HG03066 (cell line): ENCODE results near the gene OR2AG2.
"Not testable (repeated sequence)": the region's sequence is repeated elsewhere in the genome, so short reads cannot be mapped to it uniquely, and the experiment has no call there.

Experiments used
- ATAC-seq: cut with Tn5 transposase; IDR thresholded peaks from one replicate; pipeline ENCODE4 v1.9.1; 2021; ENCODE audit warnings: low read depth; ENCODE audit not compliant: unreplicated experiment

OR2AG2 gene, protein sequence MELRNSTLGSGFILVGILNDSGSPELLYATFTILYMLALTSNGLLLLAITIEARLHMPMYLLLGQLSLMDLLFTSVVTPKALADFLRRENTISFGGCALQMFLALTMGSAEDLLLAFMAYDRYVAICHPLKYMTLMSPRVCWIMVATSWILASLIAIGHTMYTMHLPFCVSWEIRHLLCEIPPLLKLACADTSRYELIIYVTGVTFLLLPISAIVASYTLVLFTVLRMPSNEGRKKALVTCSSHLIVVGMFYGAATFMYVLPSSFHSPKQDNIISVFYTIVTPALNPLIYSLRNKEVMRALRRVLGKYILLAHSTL

DNA sequence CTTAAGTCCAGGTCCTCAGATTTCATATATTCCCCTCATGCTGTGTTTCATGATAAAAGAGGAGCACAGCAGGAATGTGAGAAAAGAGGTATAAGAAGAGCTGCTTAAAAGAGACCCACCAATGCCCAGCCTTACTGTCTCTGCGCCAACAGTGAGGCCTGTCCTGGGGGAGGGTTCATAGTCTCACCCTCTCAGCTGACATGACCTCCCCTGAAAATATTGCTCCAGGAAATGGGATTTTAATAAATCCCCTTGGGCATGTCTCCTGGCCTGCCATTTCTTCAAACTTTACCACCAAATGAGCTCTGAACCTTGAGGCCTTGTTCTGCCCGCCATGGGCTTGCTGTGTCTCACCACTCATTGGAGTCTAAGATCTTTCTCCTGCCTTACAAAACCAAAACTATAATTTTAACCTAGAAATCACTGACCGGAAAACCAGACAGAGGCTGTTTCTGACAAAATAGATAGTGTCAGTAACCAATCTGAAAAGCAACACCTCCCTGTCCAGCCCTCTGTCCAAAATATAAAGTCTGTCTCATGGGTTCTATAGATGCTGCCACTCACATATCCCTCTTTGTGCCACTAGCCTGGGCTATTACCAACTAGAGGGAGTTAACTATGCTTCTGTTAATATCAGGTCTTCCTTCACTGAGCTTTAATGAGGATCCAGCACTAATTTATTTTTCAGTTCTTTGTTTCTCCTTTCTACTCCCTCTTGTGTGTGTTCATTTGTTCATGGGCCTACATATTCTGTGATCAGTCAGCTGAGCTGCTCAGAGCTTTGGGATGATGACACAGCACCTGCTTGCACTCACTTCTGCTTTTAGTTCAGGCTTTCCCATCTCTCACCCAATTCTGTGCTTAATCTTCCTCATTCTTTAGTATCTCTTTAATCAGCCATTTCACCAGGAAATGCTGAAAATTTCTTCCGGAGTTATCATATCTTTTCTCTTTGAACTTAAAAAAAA is at the start of gene OR2AG2:
TSS of gene OR2AG2 (minus strand) at position 51 of the 968 bp plus-strand sequence. CDS start 3,019 bp downstream, outside the sequence.
- peak; percentile 87 for ATAC-seq

DNA sequence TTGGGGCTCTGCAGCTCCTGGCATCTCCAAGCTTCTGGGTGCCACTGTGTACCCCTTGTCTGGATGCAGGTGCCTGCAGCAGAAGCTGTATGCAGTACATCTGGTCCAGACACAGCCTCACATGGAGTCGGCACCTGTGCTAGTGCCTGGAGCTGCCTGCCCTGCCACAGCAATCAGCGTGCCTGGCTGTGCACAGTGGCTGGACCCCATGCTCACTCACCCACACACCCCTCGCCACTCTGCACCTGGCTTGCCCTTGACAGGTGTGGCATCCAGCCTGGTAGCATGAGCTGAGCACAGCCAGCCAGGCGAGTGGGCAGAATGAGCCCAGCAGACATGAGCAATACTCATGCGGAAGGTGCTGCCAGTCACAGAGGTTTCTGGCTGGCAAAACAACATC is 47.2 kb upstream of the OR2AG2 start:
- no peak for ATAC-seq

DNA sequence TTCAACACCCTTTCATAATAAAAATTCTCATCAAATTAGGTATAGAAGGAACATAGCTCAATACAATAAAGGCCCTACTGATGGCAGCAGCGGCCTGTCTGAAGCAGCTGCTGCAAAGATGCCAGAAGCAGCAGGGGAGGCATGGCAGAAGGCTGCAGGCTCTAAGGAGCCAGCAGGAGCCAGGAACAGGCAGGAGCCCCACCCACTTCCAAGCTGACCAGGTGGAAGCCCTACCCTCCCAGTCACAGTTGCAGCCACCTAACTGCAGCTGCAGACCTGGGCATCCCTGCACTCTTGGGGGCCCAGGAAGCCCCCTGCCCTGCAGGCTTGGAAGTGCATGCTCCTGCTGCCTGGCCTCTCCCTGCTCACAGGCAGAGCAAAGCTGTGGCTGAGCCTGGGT is 45.9 kb upstream of the OR2AG2 start:
- ATAC-seq: no peak

DNA sequence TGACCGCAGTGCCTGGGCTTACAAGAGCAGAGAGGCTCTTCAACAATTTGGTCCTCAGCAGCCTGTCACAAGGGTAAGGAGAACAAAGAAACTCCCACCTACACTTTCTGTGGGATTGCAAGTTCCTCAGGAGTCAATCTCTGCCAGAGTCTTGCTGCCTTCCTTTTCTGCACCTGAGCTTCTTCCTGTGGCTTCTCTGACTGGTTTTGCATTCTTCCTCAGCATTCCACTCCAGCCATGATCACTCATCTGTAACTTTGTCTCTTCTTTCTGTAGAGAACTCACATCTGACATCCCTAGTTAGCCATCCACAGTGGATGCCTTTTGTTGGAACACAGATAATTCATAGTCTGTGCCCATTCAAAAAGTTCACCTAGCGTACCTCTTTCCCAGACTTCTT is 41.9 kb upstream of the OR2AG2 start:
- no peak for ATAC-seq

DNA sequence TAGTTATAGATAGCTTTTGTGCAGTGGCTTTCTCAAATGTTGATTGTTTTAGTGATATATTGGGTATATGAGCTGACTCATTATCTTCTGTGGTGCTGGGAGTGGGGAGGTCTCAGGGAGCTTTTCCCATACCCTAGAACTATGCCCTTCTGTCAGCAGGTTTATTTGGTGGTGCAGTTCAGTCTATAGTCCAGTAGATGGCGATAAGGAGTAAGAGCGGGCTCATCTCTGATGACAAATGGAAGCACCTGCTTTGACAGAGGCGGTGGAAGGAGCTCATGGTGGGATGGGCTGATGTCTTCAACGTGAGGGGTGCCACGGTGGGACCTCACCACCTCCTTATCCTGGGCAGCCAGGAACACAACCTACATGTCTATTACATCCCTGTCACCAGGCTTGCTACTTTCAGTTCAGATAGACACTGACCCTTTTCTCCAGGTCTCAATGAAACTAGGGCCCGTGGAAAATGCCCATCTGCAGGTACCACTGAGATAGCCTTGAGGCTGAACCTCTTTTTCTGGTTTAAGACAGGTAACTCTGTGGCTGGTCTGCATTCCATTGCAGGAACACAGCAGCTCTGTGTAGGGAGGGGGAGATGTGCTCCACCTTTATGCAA is 40.7 kb upstream of the OR2AG2 start:
- peak; percentile 87 for ATAC-seq

DNA sequence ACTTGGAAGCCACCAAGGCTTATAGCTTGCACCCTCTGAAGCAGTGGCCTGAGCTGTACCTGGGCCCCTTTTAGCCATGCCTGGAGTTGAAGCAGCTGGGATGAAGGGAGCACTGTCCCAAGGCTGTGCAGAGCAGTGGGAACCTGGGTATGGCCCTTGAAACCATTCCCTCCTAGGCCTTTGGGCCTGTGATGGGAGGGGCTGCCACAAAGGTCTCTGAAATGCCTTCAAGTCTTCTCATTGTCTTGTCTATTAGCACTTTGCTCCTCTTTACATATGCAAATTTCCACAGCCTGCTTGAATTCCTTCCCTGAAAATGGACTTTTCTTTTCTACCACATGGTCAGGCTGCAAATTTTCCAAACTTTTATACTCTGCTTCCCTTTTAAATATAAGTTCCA is 29.3 kb upstream of the OR2AG2 start:
- ATAC-seq: not testable (repeated sequence)

DNA sequence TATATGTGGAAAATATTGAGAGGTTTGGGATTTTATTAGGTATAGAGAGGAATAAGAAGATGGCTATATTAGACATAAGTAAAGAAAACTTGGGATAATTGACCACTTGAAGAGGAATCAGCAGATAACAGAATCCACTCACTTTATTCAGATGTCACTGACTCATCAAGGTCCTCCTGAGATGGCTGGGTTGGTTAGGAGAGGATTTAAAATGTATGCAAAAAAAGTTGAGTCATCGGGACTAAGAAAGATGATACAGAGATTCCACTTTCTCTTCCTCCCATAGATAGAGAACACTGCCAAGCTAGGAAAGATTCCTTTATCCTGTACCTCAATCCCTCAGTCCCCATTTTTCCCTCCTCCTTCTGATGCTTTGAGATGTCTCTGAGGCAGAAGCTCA is 27.6 kb upstream of the OR2AG2 start, which contains the start of gene OR6A2:
TSS of gene OR6A2 (minus strand) at position 288 of the 400 bp plus-strand sequence. CDS start 3,981 bp downstream, outside the sequence.
- no peak for ATAC-seq

DNA sequence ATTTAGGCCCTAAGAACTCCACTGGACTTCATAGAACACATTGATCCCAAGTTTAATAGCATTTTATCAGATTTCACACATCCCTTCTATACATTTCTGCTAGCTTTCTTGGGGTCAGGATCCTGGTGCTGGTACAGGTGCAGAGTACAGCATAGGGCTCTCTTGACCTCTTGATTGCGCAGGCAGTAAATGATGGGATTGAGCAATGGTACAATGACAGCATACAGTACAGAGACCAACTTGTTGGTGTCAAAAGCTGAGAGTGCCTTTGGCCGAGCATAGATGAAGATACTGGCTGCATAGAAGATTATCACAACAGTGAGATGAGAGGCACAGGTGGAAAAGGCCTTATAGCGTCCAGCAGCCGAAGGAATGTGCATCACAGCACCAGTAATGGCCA is 22.9 kb upstream of the OR2AG2 start:
- ATAC-seq: no peak

DNA sequence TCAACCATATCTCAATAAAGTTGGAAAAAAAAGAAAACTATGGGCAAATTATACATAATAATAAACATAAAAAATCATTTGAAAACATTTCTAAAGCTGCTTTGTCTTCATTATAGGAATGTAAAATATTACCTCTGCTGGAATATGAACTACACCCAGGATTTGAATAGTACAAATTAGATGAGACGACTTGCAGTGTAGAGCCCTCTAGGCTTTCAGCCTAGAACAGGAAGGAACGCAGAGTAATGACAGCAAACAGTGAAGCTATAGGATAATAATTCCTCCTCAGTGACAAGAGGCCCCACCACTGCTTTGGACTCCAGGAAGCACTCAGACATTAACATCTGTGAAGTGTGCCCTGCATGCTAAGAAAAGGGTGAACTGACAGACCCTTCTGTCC is 18.8 kb upstream of the OR2AG2 start:
- ATAC-seq: no peak

DNA sequence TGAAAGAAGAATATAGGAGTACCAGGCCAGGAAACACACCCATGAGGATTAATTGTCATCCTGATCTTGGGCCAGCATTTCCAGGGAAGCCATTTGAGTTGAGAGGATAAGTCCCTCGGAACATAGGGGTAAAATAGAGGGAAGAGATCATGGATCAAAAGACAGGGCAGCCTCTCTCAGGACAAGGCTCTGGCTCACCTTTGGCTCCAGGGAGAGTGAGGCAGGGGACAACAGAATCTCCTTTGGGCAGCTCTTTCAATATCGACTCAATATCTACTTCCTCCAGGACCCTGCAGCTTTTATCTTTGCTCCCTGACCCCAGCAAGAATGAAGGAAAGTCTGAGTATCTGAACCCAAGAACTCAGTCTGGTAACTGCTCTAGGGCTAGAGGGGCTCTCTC is 10.9 kb upstream of the OR2AG2 start, which contains the start of gene OR2AG1:
TSS of gene OR2AG1 (plus strand) at position 301 of the 400 bp plus-strand sequence. CDS start 2,018 bp downstream, outside the sequence.
- no peak for ATAC-seq

DNA sequence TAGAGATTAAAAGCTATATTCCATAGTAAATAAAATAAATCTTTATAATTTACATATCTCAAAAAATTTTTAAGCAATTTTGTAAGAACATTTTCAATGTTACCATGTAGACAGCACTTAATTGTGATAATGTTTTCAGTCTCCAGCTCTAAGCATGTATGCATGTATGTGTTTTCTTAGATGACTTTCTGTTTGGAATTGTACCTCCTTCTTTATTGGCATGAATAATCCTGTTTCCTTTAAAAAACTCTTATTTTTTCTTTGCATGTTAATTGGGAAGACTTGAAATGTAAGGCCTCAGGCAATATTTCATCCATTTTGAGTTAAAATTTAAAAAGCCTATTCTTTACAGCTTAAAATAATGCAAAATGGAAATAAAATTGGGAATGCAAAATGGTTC is 9.1 kb upstream of the OR2AG2 start:
- no peak for ATAC-seq

DNA sequence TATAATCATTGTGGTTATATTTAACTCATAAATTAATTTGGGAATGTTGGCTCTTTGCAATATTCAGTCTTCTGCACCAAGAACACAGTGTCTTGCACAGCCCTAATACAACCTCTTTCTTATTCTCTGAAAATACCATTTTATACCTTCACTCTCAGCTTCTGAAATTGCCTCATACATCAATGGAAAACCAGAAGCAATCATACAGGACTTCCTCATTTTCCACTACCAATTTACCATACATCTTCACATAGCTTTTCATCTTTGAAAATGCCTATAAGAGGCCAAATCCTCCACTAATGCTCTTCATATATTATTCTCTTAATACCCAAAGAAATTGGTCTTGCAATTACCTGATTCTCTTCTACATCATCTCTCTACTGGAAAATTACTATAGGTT is 6.7 kb upstream of the OR2AG2 start:
- no peak for ATAC-seq

DNA sequence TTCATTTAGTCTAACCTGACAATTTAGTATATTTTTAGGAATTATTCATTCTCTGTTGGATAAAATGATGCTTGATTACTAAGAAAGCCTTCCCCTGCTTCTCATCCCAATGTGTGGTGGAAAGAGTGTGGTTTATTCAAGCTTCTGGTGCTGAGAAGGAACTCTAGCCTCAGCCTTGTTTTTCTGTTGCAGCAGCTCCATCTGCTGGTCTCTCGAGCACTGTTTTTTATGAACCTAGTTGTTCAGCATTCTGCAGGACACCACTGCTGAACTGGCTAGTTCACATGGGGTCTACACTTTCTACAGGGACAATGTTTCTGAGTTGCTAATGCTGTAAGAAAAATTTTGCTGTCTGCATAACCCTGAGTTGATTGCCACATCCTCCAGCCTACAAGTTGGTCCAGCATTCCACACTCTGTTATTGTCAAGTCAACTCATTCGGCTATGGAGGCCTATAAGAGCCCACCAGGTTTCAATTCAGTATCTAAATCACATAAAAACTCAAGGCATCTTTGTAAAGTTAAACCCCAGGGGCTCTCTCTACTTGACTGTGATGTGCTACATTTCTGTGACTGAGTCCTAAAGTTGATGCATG is 14.3 kb downstream of the OR2AG2 start:
- ATAC-seq: no peak

DNA sequence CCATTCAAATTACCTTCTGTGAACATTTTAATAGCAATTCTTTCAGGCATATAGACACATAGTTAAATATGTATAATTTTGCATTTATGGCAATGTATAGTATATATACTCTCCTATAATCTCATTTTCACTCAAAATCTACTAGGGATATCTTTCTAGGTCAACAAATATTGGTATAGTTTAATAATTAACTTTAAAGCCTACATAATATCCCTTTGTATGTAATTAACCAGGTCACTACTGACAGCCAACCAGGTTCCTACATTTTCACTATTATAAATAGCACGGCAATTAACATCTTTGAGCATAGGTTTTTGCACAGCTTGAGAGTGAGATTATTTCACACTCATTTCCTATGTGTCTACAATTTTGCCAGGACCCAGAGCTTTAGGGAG is 15.8 kb downstream of the OR2AG2 start:
- no peak for ATAC-seq

DNA sequence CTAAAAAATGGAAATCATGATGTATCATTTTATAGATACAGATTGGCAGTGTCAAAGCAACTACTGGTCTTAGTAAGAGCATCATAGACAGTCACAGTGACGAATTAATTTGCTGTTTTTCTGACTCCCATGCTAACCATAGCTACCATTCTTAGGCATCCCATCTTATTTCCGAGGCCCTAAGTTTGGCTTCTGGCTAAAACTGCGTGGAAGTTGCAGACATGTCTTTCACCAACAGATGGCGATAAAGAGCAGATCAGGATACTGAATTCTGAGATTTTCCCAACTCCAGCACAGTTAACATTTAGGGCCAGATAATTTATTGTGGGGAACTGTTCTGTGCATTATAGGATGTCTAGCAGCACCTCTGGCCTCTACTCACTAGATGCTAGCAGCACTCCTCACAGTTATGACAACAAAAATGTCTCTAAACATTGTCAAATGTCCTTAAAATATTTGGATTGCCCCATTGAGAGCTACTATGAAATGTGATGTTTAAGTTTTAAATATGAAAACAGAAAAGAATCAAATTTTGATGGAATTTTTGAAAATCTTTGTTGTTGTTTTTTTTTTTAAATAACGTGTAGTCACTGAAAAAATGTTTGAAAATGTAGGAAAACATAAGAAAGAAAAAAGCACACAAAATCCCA is 16.3 kb downstream of the OR2AG2 start:
- ATAC-seq: no peak

DNA sequence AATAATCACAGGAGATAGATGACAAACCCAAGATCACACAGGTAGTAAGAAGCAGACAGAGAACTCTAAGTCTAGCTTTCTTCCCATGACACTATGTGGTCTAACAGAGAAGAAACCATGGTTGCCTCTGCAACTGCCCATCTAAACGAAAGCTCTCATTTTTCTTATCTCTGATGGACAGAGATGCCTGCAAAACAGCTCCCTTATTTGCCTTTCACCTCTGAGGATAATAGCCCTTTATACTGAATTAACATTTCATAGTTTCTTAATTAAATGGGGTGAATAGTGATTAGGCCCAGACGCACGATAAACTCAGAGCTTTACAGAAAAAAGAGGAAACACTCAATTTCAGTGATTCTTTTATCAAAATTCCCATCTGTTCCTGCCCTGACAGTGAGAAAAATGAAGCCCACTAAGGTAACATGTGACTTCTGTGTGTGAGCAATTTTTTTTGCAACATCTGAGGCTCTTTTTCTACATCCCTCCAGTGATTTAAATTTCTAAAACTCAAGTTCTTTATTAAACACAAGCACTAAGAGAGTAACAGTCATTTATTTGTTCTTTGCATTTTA is 24.6 kb downstream of the OR2AG2 start:
- no peak for ATAC-seq

DNA sequence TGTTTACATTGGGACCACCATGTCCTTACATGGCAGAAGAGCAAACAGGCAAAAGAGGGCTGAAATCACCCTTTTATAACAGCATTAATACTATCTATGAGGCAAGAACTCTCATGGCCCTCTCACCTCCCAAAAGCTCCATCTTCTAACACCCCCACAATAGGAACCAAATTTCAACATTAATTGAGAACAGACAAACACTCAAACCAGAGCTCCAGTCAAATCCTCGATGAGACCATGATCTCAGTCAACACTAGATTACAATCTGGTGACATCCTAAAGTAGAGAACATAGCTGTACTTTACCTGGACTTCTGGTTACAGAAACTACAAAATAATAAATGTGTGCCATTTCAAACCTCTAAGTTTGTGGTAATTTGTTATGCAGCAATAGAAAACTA is 25.1 kb downstream of the OR2AG2 start:
- peak; percentile 12 for ATAC-seq

DNA sequence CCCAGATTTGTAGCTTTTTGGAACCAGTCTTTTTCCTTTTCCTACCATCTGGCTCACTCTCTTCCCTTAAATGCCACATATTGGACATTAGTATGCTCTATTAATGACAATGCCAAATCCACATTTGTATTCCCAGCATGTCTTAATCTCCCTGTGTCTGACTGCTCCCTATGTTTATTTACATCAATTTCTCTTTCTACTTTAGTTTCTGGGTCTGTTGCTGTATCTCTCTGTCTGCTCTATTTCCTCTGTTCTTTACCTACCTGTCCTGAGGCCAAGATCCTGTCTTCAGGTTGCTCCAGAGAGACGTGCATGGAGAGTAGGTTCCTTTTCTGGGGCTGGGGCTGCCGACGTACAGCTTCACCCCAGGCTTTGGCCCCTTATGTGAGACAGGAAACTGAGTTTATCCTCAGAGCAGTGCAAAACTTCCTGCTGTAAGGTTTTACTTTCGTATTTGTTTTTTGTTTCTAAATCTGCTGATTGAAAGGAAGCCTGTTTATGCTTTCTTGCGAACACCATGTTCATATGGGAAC is 25.6 kb downstream of the OR2AG2 start:
- peak; percentile 86 for ATAC-seq

DNA sequence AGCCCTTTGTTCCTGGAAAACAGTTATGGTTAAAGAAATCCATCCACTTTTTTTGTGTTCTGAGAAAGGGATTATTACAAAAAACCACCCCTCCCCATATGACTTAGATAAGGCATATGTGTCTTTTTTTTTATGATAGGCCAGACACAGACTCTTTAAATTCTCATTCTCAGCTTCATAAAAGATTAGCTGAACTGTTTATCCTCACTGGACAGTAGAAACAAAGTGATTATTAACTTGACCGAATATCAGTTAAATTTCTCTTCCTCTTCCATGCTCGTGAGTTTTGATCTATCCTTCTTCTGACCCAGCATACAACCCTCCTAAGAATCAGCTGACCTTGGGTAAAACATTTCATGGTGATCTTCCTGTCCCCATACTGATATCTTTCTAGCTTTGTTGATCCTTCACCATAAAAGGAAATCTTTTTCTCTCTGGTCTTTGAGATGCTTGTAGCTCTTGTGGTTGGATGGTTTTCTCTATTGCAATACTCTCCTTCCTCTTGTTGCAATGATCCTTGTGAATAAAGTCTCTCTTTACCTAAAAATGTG is 26.2 kb downstream of the OR2AG2 start:
- peak; percentile 49 for ATAC-seq
